Measurements from ENCODE around the gene RHOD.

- TF ChIP-seq EGR1 (IDR thresholded peaks at IDR 0.05; ENCODE audit: borderline replicate concordance in 1 of 2, low read depth in 2 of 2, low read length in 2 of 2) (no peak), TCF7 (IDR thresholded peaks at IDR 0.05; ENCODE audit: borderline replicate concordance) (no peak), TAF1 (IDR thresholded peaks at IDR 0.05; ENCODE audit: borderline replicate concordance, low read depth, low read length) (no peak), MYC (IDR thresholded peaks at IDR 0.05; ENCODE audit: insufficient read depth, insufficient read length, insufficient replicate concordance, low read length, severe bottlenecking) (no peak), NR2C2 (IDR thresholded peaks at IDR 0.05; ENCODE audit: borderline replicate concordance, control insufficient read depth, insufficient read length, low read depth) (no peak), CHD2 (IDR thresholded peaks at IDR 0.05; ENCODE audit: borderline replicate concordance, low read depth, low read length) (no peak), ASH2L (IDR thresholded peaks at IDR 0.05; ENCODE audit: borderline replicate concordance, low read depth) (no peak), BCL3 (IDR thresholded peaks at IDR 0.05; ENCODE audit: borderline replicate concordance, insufficient read depth, low read depth, low read length, poor library complexity, severe bottlenecking) (no peak), RCOR1 (conservative IDR thresholded peaks at IDR 0.05; ENCODE audit: low read depth, low read length) (no peak), E4F1 (IDR thresholded peaks at IDR 0.05; ENCODE audit: borderline replicate concordance, partially characterized antibody) (no peak)
- TF ChIP-seq, protein P1, sequence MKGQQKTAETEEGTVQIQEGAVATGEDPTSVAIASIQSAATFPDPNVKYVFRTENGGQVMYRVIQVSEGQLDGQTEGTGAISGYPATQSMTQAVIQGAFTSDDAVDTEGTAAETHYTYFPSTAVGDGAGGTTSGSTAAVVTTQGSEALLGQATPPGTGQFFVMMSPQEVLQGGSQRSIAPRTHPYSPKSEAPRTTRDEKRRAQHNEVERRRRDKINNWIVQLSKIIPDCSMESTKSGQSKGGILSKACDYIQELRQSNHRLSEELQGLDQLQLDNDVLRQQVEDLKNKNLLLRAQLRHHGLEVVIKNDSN (IDR thresholded peaks at IDR 0.05; ENCODE audit: borderline replicate concordance, extremely low read length, insufficient read depth, low read depth, low read length), result no peak
Measured at GRCh38 chr11:67079065-67079705, 22.5 kb downstream of the RHOD start.
